Peyer's patch (tissue), 4 donors: Measurements from ENCODE around the gene DMD.

Source experiments
- POLR2A ChIP-seq, 2 donors: fragments of 450-650 bp; IDR thresholded peaks; one replicate each; pipeline ENCODE4 v1.5.1; 2017; ENCODE audit warnings: antibody characterized with exemption in 2 of 2, mild to moderate bottlenecking in 2 of 2, moderate library complexity in 2 of 2
- TF ChIP-seq, protein P1 (sequence below), 6 experiments: fragments of 450-650 bp in 4 of 6; fragments of 200-600 bp in 2 of 6; sonication (generic) in 1 of 6; IDR thresholded peaks; one replicate each; pipeline ENCODE4 v1.5.1; 2017 to 2019; ENCODE audit warnings: antibody characterized with exemption in 6 of 6, mild to moderate bottlenecking in 3 of 6, moderate library complexity in 1 of 6

DNA sequence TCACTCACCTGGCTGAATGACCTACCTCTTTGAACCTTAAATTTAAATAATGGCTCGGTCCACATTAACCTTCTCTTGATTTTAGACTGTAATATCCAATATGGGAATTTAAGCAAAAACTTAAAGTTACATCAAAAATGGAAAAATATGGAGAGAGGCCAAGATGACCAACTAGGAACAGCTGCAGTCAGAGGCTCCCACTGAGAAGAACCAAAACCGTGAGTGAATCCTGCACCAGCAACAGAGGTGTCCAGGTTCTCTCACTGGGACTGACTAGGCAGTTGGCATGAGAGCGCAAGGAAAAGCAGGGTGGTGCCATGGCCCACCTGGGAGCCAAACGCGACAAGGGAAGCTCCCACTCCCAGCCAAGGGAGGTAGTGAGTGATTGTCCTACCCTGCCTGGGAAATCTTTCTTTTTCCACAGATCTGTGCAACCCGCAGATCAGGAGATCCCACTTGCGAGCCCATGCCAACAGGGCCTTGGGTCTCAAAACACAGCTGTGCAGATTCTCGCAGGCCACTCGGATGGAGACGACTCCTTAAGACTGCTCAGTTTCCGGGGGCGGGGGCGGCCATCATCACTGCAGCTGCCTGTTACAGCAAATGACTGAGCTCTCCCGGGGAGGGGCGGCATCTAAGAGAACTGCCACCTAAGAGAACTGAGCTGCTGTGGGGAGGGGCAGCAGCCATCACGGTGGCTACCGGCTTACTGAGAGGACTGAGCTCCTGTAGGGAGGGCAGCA lies 343.4 kb downstream of the DMD start:
- TF ChIP-seq, protein P1, sequence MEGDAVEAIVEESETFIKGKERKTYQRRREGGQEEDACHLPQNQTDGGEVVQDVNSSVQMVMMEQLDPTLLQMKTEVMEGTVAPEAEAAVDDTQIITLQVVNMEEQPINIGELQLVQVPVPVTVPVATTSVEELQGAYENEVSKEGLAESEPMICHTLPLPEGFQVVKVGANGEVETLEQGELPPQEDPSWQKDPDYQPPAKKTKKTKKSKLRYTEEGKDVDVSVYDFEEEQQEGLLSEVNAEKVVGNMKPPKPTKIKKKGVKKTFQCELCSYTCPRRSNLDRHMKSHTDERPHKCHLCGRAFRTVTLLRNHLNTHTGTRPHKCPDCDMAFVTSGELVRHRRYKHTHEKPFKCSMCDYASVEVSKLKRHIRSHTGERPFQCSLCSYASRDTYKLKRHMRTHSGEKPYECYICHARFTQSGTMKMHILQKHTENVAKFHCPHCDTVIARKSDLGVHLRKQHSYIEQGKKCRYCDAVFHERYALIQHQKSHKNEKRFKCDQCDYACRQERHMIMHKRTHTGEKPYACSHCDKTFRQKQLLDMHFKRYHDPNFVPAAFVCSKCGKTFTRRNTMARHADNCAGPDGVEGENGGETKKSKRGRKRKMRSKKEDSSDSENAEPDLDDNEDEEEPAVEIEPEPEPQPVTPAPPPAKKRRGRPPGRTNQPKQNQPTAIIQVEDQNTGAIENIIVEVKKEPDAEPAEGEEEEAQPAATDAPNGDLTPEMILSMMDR (IDR thresholded peaks at IDR 0.05) = no peak
- no peak for TF ChIP-seq POLR2A (IDR thresholded peaks at IDR 0.05)
